GM21619 (cell line): ENCODE measurements around the gene IL17C.
"Not testable (repeated sequence)": the region's sequence is repeated elsewhere in the genome, so short reads cannot be mapped to it uniquely, and the experiment has no call there.

Experiments used
- ATAC-seq: cut with Tn5 transposase; IDR thresholded peaks from one replicate; pipeline ENCODE4 v1.9.1; 2021; ENCODE audit not compliant: unreplicated experiment

Gene IL17C

DNA sequence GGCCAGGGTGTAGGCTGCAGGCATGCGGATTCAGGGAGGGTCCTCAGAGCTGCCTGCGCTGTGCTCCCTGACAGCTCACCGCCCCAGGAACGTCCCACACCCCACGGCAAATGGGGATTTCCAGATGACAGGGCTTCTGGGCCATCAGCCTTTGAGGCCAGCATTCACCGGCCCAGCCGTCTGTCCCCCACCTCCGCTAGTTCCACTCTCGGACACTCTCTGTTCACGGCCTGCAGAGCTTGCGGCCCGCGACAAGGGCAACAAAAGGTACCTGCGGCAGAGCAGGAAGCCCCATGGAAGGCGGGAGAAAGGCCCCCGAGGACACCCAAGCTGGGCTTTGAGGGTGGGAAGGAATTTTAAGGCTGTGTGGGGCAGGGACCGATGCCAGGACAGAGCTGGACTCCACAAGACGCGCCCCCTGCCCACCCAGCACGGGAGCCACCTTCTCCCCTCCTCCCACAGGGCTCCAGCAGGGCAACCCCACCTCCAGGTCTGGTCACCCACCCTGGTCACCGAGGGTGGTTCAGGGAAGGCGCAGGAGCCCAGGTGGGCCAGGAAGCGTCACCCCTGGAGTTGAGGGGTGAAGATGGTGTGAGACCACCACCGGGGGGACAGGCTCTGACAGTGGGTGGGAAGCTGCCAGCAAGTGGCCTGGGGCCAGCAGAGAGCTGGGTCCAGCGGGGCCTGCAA is 18.1 kb downstream of the IL17C start:
- ATAC-seq, result no peak

DNA sequence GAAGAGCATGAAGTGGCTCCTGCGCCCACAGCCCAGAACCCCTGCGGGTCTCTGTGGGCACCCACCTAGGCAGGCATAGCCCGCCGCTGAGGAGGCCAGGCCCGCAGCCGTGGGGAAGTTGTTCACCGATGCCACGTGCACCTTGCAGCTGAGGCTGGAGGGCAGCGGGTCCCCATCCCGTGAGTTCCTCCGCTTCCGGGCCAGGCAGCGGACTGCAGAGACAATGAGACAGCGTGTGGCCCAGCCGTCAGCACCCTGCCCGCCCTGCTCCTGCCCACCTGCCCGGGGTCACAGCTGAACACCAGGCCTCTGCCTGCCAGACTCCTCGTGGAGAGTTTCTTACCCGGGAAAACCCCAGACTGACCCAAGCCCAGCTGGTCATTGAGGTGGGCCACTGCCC is 19.0 kb downstream of the IL17C start:
- no peak for ATAC-seq

DNA sequence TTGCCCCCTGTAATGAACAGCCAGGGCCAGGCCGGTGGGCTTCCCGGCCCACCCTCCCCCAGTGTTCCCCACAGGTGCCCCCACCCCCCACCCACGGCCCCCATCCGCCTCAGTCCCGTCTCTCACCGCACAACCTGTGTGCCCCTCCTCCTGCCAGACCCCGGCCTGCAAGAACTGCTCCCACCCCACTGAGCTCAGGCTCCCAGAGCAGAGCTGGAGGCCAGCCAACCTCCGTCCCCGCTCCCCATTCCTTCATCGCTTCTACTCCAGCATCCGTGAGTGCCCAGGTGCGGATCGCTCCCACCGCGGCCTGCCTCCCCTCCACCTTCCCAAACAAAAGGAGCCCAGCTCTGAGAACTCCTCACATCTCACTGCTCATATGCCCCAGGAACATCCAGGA is 20.3 kb downstream of the IL17C start:
- ATAC-seq, result no peak

DNA sequence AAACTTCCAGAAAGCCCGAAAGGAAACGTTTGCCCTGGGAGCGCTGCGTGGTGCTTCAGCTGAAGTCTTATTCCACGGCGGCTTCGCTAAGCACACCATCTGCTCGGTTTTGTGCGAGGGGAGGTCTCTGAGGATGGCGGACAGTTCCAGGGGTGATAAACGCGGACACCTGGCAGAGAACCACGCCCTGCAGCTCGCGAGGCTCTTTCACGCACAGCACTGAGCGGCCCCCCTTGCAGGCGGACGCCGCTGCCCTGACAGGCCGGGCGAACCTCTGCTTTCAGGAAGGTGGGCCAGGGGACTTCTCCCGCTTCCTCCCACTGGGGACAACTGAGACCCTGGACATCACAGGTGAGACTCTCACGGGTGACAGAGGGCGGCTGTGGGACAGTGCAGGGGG is 20.8 kb downstream of the IL17C start:
- no peak for ATAC-seq

DNA sequence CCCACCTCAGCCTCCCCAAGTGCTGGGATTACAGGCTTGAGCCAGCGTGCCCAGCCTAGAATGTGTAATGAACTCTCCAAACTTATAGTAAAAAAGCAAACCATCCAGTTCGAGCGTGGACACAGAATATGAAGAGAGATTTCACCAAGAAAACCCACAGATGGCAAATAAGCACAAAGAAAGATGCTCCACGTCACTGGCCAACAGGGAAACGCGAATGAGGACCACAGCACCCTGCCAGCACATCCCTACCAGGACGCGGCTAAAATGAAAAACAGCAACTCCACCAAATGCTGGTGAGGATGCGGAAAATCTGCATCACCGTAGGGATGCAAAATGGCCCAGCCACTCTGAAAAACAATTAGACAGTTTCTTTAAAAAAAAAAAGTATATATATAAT is 23.1 kb downstream of the IL17C start:
- ATAC-seq, result no peak

DNA sequence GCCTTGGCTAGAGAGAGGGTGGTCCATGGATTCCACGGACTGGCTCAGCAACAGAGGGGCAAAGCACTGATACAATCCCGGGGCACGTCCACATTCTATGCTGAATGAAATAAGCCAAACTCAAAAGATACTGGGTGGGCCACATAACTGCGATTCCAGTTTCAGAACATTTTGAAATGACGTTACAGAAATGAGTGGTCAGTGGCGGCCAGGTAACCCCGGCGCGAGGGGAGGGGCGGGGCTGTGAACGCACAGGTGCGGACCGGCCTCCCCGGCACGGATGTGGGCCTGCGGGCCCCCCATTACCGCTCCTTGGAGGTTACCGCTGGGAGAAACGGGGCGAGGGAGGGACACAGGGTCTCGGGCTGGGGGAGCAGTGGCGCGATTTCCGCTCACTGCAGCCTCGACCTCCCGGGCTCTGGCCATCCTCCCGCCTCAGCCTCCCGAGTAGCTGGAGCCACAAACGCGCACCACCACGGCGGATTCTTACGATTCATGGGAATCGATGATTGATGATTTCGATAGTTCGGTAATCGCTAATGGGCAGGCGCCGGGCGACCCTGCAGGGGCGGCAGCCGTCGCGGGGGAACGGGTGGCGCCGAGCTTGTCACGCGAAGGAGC is 24.0 kb downstream of the IL17C start:
- no peak for ATAC-seq

DNA sequence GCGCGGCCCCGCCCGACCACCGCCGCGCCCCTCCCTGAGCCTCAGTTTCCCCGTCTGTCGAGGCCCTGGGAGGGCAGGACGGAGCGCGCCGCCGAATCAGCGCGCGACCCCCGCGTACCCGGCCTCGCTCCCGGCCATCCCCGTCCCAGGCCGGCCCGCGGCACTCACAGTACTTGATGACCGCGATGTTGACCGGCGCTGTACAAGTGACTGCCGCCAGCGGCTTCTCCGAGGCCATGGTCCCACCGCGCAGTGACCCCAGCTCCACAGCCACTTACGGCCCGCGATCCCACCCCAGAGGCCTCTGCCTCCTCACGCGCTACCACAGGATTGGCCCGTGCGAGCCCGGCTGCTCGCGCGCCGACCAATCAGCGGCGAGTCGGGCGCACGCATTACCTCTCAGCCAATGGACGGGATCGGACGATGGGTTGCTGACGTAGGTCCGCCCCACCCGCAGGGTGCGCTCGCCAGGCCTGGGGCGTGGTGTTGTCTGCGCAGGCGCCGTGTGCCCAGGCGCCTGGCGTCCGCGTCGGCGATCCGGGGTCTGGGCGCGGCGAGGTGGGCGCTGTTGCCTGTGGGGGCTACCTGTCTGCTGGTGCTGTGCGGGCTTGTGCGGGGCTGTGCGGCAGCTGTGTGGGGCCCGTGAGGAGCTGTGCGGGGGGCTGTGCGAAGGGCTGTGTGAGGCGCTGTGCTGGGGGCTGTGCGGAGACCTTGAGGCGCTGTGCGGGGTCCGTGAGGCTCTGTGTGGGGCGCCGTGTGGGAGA is 24.7 kb downstream of the IL17C start, which contains the start of gene MVD:
MVD (minus strand) TSS at position 249 of the 764 bp plus-strand sequence; CDS start at position 238, 11 bp downstream.
- peak; percentile 91 for ATAC-seq

DNA sequence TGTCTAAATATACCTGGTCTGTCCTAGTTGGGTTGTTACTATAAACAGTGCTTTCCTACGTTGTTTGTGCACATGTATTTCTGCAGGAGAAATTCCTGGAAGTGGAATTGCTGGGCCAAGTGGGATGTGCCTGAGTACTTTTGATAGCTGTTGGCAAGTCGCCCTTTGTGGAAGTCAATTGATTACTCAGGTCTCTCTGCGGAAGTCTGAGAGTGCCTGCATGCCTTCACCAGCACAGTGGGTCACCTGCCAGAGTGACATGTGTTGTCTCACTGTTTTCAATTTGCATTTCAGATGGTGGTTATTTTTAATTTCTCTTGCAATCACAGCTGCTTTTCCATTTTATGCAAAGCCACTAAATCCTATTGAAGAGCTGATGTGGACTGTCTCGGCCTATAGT is 26.8 kb downstream of the IL17C start:
- no peak for ATAC-seq

DNA sequence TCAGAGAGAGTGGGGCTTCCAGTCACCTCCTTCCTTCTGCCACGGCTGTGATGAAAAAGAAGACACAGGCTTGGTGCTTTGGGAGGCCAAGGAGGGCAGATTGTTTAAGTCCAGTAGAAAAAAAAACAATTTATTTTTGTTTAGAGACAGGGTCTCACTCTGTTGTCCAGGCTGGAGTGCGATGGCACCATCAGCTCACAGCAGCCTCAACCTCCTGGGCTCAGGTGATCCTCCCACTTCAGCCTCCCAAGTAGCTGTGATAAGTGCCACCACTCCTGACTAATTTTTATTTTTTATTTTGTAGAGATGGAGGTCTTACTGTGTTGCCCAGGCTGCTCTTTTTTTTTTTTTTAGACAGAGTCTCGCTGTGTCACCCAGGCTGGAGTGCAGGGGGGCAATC is 27.2 kb downstream of the IL17C start:
- no peak for ATAC-seq

DNA sequence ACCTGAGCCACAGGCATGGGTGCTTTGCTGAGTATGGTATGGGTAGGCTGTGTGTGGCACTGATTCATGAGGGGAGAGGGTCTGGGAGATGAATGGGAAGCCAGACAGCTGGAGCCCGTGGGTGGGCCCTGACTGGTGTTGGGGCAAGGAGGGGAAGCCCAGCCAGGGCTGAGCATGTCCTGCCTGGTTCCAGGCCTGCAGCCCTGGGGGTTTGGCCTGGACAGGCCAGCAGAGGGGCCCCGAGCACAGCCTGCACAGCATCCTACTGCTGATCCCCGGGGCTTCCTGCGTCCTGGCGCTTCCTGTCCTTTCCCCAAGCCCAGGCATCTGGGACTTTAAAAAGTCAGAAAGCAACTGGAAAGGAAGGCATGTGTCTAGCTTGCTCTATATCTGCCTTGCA is 29.1 kb downstream of the IL17C start:
- ATAC-seq, result no peak

DNA sequence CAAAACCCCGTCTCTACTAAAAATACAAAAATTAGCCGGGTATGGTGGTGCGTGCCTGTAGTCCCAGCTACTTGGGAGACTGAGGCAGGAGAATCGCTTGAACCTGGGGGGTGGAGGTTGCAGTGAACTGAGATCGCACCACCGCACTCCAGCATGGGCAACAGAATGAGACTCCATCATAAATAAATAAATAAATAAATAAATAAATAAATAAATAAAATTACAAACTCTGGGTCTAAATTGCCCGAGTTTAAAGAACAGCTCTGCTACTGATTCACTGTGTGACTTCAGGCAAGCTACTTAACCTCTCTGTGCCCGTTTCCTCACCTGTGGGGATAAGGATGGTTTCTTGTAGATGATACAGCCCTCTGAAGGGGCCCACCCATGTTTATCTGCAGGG is 31.1 kb downstream of the IL17C start:
- ATAC-seq, result not testable (repeated sequence)

DNA sequence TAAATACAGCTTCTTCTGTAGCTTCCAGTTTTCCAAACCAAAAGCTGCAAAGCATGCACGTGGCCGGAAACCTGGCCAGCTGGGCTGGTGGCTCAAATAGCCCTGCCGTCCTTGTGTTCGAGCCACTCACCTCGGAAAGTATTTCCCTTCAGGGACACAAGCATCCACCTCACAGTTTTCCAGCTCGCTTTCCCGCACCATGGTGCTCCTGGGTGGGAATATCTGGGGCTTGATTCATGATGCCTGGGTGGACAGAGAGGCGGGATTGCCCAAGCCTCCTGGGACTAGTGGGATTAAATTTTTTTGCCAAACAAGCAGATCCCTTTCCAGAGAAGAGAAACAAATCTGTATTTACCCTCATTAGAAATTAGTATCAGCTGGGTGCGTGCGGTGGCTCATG is 31.6 kb downstream of the IL17C start:
- ATAC-seq, result no peak

DNA sequence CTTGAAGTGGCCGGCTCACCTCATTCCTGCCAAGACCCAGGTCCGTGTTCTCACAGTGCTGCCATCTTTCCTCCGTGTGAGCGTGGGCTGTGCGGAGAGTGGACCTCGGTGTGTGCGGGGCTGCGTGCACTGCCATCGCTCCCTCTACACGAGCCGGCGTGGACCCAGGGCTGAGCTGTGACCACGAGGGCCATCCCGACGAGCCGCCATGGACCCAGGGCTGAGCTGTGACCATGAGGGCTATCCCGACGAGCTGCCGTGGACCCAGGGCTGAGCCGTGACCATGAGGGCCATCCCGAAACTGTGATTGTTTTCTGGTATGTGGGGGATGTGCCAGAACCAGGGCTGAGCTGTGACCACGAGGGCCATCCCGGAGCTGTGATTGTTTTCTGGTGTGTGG is 33.4 kb downstream of the IL17C start:
- no peak for ATAC-seq

DNA sequence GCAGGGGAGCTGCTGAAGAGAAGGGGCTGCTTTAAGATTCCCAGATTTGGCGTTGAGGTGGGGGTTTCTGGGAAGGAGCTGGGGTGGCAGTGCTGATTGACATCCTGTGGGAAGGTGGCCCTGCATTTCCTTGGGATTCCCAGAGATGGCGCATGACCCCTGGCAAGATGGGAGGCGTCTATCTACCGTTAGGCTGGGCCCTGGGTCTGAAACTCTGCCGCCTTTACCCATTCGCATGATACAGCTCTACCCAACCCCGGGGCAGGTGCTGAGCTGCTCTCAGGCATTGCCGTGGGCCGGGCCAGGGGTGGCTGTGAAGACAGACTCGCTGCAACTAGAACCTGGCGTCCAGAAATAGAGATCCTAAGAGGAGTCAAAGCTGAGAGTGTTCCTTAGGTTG is 34.4 kb downstream of the IL17C start:
- ATAC-seq, result no peak

DNA sequence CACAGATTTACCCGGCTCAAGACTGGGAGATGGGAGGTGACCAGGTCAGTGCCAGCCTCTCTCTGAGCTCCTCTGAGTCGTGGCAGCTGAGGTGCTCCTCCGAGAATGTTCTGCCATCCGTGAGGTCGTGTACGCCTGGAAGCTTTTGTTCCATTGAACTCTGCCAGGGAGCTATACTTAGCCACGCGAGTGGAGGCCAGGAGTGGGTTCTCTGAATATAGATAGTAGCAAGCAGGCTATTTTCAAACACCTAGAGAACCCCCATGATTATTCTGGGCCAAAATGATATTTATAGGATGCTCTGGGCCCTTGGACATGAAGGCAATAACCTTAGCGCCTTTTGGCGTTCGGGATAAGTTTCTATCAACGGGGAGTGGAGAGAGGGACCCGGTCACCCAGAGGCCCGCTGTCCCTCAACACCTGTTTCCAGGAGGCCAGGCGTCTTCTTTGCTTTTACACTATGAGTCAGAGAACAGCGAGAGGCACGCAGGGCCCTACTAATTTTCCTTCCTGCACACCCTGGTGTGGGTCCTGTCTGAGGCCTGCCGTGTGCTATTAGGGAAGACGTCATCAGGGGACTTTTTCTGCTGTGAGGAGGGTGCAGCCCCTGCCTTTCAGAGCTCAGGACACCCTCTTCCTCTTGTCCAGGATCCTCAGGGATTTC is 35.5 kb downstream of the IL17C start:
- ATAC-seq, result no peak

DNA sequence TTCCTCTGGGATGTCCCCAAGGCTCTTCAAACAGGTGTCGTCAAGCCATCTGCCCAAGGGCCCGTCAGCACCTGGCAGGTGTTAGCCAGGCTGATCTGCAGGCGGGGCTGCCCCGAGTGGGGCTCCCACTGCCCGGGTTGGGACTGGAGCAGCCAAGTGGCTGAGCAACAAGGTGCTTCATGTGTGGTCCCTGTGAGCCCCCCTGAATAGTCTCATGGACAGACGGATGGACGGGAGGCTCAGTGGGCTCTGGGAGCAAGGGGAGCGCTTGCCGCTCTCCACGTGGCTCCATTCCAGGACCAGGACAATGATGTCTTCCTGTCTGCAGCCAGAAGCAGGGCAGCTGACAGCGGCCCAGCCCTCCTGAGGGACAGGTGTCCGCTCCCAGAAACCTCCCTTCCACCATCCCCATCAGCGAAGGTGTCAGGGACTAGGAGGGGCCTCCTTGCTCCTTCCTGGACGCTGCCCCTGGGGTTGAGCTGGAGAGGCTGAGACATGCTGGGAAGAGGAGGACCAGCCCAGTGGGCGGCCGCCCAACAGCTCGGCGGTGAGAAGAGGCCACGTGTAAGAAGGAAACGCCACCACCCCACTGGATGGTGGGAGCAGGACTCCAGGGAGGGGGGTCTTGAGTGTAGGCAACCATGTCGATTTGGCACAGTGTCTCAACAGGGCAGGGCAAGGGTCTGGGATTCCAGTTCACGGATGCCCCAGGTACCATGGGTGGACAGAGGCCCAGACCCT is 38.3 kb downstream of the IL17C start:
- ATAC-seq, result no peak

DNA sequence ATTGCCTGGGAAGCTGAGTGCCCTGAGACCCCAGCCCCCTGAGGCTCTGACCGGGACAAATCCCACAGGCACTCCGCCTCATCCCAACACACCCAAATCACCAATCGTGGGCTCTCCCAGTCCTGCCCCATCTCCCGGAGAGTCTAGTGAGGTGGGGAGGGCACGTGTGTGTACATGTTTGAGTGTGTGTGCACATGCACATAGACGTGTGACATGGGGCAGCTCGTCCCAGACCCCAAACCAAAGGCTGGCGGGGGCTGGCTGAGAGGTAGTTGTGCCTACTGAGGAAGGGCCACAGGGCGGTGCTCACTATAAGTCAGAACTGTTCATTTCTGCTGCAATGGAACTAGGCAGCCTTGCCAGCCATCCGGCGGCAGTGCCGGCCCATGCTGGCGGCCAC is 39.3 kb downstream of the IL17C start:
- no peak for ATAC-seq

DNA sequence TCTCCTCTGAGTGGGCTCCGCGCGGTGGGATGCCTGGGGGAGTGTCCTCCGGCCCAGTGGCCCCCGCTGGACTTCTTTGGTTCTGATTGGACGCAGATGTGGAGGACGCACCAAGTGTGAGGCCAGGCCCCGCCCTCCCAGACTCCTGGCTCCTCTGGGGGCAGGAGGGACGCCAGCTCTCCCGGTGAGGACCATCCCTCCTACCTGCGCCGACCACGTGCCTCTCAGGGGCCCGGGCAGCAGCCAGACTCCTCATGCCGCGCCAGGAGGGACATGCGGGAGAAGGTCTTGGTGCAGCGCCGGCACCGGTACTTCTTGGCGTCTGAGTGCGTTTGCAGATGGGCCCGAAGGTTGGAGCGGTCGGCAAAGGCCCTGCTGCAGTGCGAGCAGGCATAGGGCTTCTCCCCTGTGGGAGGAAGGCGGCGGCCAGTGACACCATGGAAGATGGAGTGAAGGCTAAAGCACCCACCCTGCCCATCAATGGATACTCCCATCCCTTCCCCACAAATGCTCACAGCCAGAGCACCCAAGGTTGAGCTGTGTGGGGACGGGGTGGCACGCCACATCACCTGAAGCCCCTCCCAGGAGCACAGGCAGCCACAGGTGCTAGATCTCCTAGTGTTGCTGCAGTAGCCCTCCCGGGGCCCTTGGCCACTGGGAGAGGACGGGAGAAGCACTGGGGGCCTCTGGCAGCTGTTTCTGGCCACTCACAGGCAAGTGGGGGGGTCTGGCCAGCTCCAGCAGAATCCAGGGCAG is 40.0 kb downstream of the IL17C start:
- ATAC-seq, result no peak

DNA sequence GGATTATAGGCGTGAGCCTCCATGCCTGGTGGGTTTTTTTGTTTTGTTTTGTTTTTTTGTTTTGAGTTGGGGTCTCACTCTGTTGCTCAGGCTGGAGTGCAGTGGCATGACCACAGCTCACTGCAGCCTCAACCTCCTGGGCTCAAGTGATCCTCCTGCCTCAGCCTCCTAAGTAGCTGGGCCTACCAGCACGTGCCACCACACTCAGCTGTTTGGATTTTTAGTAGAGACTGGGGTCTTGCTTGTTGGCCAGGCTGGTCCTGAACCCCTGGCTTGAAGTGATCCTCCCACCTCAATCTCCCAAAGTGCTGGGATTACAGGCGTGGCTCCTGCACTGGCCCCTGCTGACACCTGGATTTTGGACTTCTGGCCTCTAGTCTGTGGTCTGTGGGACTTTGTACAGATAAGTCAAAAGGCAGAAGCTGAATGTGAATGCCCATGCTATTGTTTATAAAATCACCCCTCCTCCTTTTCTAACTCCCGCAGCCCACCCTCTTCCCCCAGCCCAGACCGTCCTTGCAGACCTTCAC is 42.2 kb downstream of the IL17C start:
- ATAC-seq, result no peak

DNA sequence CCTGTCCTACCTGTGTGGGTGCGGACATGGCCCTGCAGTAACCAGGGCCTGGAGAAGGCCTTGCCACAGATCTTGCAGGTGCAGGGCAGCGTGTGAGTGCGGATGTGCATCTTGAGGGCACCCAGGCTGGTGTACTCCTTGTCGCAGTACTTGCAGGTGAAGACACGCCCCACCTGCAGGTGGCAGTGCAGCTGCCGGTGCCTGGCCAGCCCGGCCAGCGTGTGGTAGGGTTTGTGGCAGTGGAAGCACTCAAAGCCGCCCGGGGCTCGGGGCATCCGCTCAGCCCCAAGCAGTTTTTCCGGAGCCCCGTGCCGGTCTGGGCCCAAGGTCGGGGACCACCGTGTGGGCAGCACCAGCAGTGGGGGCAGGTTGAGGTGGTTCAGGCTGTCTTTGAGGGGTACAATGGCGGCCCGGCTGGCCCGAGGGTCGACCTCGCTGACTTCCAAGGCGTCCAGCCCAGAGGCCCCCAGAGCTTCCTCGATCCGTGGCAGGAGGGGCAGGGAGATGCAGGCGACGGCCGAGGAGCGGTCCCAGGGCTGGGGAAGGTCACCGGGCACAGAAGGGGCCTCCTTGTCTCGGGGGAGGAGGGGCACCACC is 42.8 kb downstream of the IL17C start:
- peak; percentile 20 for ATAC-seq
